HuH-7.5 (cell line): ENCODE data around the gene U2AF1L4.
"Not testable (repeated sequence)": the region's sequence is repeated elsewhere in the genome, so short reads cannot be mapped to it uniquely, and the experiment has no call there.

Experiments used
- DNase-seq: peaks from one replicate; pipeline ENCODE4 v3.0.0; 2011; ENCODE audit warnings: low spot score

U2AF1L4 gene

DNA sequence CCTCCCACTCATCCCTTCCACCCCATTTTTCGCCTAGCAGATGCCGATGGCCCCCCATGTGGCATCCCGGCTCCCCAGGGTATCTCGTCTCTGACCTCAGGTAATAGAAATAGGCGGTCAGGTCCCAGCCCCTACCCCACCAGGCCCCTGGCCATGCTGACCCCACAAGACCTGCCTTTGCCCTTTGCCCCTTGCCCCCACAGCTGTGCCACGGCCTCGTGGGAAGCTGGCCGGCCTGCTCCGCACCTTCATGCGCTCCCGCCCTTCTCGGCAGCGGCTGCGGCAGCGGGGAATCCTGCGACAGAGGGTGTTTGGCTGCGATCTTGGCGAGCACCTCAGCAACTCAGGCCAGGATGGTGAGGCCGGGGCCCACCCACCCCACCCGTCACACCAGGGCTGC is 35.5 kb upstream of the U2AF1L4 start:
- no peak for DNase-seq

DNA sequence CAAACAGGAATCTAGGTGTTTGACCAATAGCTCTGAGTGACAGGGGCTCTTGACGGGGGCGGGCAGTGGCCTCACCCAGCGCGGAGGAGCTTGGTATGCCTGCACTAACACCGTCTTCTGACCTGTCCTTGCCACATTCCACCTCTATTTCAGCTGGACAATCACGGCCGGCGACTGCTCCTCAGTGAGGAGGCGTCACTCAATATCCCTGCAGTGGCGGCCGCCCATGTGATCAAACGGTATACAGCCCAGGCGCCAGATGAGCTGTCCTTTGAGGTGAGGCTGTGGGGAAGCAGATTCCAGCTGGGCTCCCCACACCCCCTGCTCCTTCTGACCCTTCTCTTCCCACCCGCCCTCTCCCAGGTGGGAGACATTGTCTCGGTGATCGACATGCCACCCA is 34.8 kb upstream of the U2AF1L4 start:
- DNase-seq: no peak

- no peak for DNase-seq
Measured at GRCh38 chr19:35779033-35779432, 33.8 kb upstream of the U2AF1L4 start.

DNA sequence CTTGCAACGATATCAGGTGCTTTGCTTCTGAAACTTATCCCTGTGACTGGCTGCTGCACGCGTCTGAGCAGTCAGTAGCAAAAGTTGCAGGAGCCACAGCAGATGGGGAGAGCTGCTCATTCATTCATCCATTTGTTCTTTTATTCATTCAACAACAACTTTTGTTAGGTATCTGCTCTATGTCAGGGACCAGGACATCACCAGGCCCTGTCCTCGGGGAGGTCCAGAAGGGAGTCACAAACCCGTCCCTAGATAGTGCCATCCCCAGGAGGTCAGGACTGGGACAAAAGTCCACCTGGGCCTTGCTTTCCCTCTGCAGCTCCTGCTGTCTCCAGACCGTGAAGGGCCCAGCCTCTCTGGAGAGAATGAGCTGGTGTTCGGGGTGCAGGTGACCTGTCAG is 32.7 kb upstream of the U2AF1L4 start:
- no peak for DNase-seq

- DNase-seq: no peak
Measured at GRCh38 chr19:35777086-35777841, 32.0 kb upstream of the U2AF1L4 start.

DNA sequence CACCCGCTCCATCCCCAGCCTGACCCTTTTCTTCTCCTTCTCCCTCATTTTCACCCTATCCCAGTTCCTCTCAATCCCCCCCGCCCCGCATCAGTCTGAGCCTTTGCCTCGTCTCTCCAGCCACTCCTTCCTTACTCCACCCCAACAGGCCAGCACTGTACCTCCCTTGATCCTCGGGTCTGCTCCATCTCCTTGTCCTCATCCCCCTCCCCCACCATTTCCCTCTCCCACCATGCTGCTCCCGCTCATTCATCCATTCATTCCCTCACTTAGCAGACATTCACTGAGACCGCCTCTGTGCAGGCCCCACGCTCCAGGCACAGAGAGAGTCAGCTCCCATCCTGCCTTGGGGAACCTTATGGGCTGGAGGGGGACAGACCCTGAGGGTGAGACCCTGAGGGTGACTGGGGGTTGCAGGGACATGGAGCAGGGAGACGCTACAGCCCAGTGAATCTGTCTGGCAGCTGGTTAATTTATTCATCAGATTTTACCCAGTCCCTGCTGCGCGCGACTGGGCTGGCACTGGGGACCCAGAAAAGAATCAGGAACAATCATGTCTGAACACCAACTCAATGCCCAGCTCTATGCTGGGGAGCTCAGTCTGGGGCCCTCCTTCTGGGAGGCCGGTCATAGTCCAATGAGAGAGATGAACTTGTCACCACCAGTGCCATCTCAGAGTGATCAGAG is 31.0 kb upstream of the U2AF1L4 start:
- DNase-seq: no peak

DNA sequence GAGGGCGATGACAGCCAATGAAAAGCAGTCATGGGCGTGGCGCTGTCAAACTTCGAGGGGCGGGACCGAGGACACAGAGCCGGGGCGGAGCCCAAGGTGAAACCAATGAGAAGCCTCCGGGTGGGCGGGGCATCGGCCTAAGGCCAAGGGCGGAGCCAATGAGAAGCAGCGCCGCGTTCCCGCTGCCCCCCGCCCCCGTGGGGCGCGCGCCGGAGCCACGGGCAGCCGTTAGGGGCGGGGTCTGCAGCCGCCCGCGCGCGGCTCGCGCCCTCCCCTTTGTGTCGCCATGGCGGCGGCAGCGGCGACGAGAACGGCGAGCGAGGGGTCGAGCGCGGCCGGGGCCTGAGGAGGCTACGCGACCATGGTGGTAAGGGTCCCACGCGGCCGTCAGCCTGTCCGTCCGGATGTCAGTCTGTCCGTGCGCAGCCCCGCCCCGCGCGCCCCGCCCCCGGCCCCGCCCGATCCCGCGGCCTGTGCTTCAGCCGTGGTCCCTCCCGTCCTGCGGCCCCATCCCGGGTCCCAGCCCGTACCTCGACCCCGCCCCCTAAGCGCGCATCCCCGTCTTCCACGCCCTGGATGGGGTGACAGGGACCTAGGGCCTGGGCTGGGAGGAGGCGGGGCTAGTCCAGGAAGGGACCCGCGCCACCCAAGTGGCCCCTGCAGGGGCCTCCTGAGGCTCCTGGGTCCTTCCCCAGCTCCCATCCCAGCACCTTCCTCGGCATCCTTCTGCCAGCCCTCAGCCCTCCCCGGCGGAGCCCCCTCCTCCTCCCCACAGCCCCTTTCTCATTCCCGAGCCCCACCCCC is 30.3 kb upstream of the U2AF1L4 start, which contains the start of gene ARHGAP33:
TSS of gene ARHGAP33 (plus strand) at position 267 of the 804 bp plus-strand sequence. CDS start at position 362, 95 bp downstream.
- DNase-seq: peak; percentile 98

GRCh38 chr19:35775046-35775297 is 29.8 kb upstream of the U2AF1L4 start:
- DNase-seq: no peak

GRCh38 chr19:35774274-35775045 is 29.2 kb upstream of the U2AF1L4 start:
- no peak for DNase-seq

DNA sequence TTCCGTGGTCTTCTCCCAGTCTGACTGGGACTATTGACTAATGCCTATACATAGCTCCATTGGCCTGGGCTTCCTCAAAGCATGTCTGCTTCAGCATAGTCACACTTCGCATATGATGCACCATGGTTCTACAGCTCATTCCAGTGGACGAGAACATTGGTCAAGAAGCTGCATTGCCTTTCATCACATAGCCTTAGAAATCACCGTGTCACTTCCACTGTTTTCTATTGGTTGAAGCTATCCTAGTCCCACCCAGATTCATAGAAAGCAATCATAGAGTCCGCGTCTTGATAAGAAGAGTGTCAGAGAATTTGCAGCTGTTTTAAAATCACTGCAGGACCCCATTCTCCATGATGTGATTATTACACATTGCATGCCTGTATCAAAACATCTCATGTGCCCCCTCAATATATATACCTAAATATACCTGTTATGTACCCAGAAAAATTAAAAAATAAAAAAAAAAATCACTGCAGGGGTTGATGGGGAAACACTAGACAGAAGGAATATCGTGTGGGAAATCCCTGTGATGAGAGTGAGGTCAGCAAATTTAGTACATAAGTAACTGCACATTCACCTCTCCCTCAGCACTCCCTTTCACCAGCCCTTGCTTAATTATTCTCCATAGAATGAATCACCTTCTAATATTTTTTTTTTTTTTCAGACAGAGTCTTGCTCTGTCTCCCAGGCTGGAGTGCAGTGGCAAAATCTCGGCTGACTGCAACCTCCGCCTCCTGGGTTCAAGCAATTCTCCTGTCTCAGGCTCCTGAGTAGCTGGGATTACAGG is 28.0 kb upstream of the U2AF1L4 start:
- no peak for DNase-seq

GRCh38 chr19:35772362-35772761 is 27.1 kb upstream of the U2AF1L4 start:
- not testable (repeated sequence) for DNase-seq

DNA sequence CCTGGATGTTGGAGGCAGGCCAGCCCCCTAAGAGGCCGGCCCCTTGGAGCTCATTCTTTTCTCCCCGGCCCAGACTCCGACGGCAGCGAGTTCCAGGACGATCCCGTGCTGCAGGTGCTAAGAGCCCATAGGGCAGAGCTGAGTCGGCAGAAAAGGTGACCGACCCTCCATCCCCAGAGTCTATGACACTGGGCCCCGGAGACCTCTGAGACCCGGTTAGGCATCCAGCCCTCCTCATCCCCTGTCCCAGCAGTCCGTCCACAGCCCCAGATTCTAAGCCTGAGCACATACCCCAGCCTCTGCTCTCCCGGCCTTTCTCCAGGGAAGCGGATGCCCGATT is 22.8 kb upstream of the U2AF1L4 start:
- no peak for DNase-seq

GRCh38 chr19:35767288-35768081 is 22.3 kb upstream of the U2AF1L4 start:
- DNase-seq: no peak

GRCh38 chr19:35766571-35767104 is 21.4 kb upstream of the U2AF1L4 start:
- no peak for DNase-seq

GRCh38 chr19:35764432-35765315 is 19.5 kb upstream of the U2AF1L4 start:
- DNase-seq: no peak

DNA sequence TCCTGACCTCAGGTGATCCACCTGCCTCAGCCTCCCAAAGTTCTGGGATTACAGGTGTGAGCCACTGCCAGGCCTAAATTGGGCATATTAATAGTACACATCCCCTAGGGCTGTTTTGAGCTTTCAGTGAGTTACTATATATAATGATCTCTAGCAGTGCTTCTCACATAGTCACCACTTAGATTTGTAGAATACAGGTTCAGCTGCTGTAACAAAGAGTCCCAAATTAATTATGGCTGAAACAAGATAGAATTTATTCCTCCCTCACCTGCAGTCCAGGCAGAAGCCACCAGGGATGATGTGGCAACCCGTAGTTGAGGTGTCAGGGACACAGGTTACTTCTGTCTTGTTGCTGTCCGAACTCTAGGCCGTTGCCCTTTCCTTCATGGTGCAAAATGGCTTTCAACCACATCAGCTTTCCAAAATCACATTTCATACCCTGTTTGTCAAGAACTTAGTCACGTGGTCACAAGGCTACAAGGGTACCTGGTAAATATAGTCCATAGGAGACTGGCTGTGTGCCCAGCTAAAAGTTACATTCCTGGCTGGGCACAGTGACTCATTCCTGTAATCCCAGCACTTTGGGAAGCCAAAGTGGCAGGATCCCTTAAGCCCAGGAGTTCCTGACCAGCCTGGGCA is 15.6 kb upstream of the U2AF1L4 start:
- DNase-seq: no peak

- DNase-seq: no peak
Measured at GRCh38 chr19:35759697-35760096, 14.5 kb upstream of the U2AF1L4 start.

DNA sequence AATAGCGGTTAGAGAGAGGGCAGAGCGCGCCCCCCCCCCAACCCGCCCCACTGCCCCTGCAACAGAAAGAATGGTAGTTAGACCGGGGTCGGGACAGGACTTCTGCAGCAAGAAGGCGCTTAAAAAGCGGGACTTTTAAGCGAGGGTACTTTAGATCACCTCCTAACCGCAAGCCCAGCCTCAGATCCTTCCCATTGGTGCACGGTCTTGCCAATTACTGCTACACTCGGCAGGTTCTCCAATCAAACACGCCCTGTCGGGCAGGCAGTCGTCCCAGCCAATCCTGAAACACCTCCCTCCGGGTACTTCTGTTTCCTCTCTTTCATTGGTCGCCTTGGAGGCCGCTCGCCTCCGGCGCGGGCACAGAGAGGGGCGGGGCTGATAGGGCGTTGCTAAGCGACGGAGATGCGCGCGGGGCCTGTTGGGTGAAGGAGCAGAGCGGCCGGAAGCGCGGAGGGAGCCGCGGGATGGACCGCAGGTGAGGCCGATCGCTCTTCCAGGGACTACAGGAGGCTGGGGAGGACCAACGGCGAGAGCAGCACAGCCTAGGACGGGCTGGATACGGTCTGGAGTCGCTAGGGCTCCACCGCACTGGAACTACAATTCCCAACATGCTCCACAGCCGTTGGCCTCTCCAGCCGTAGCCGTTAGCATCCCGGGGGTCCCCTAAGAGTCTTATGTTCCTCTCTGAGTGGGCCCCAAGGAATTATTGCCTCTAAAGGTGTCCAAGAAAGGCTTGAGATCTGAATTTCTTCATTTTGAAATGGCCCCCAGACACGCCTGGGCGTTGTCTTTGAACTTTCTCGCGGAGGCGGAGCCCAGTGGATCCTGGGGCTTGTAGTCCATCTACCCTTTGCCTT is 12.8 kb upstream of the U2AF1L4 start, which contains the start of gene PROSER3:
TSS of gene PROSER3 (plus strand) at position 428 of the 860 bp plus-strand sequence. CDS start at position 468, 40 bp downstream.
- peak; percentile 99 for DNase-seq
